GM18951 (cell line): ENCODE measurements around the gene FCGR3A.
"Not testable (repeated sequence)": the region's sequence is repeated elsewhere in the genome, so short reads cannot be mapped to it uniquely, and the experiment has no call there.

Experiments
- in situ Hi-C: fragments of 300-500 bp; cut with MboI; formaldehyde crosslinking; loops from one replicate; pipeline ENCODE4 v1.12.0; 2022; ENCODE audit warnings: low sequenced_read_pairs, mixed read lengths, inconsistent platforms; ENCODE audit not compliant: unreplicated experiment

FCGR3A gene

DNA sequence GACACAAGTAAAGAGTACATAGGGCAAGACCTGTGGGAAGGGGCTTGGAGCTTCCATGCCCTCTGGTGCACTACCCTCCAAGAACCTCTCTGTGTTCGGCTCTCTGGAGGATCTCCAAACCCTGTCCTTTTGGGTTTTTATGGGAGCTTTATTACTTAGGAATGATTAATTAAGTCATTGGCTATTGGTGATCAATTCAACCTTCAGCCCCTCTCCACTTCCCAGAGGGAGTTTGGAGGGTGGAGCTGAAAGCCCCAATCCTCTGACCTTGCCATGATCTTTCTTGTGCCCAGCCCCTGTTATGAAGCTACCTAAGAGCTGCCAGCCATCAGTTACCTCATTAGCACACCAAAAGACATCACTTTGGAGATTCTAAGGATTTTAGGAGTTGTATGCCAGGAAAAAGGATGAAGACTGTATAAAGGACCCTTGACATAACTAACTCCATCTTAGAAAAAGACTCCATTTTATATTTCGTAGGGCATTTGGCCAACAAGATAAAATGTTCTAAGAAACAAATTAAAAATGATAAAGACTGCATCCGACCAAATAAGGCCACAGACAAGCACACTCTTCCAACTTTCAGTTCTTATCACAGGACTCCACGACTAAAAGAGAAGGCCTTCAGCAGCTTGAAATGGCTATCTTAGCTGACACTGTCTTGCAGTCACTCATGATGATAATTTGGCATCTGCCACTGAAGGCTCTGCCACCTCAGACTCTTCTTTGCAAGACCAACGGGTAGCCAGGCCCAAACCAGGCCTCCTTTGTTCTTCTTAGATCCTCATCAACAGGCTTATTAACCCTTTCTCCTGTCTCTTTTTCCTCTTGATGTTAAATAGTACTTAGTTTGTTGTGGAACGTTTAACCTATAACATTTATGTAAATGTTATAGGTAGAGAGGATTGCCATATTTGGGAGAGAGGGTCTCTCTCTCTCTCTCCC lies 8.2 kb upstream of the FCGR3A start:
- in situ Hi-C loops: not testable (repeated sequence)

DNA sequence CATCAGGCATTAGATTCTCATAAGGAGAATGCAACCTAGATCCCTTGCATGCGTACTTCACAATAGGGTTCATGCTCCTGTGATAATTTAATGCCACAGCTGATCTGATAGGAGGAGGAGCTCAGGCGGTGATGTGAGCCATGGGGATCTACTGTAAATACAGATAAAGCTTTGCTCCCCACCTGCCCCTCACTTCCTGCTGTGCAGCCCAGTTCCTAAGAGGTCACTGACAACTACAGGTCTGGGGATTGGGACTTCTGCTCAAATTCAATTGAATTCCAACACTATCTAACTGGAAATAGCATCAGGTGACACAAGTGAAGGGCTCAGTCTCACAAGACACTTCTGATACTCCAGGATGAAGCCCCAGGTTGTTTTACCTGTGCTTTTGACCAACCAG lies 7.4 kb upstream of the FCGR3A start:
- in situ Hi-C loops: not testable (repeated sequence)

DNA sequence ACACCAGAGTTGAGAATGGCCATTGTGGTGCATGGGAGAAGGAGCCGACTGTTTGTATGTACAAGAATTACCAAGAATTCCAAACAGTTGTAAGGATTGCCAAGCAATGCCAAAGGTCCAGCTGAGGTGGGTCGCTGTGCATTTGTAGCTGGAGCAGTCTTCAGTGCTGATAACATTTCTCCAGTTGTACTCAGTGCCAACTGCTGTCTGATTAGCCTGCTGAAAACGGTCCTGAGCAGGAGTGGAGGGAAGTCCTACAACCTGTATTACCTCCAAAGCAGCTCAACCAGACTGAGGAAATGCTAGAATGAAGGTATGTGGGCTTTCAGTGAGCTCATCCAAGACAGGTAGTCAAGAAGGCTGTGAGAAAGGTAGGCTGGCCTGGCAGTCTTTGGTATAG lies 6.5 kb upstream of the FCGR3A start:
- in situ Hi-C loops: not testable (repeated sequence)

DNA sequence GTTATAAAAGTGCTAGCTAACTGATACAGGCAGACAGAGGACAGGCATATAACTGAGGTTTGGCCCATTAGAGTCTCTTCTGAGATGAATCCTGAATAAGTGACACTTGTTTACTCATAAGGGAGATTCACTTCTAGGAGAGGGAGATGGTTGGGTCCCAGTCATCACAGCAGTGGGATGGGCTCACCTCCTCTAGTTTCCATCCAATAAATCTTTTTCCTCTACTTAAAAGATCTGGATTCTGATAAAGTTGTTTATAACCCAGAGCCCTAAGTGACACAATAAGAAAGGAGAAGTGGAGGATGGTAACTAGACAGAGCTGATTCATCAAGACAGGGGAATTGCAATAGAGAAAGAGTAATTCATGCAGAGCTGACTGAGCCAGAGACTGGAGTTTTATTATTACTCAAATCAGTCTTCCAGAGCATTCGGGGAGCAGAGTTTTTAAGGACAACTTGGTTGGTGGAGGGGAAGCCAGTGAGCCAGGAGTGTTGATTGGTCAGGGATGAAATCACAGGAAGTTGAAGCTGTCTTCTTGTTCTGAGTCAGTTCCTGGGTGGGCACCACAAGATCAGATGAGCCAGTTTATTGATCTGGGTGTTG lies 5.3 kb upstream of the FCGR3A start:
- in situ Hi-C loops: loop anchor here (5.0 kb wide), 1 partner anchor 77 kb away; the partner anchor contains the start of gene FCGR3B

DNA sequence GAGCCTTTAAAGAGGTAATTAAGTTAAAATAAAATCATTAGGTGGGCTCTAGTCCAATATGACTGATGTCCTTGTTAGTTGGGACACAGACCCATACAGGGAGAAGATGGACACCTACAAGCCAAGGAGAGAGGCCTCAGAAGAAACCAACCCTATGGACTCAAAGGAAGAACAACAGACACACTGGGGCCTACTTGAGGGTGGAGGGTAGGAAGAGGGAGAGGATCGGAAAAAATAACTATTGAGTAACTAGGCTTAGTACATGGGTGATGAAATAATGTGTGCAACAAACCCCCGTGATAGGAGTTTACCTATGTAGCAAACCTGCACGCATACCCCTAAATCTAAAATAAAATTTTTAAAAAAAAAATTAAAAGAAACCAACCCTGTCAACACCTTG lies 4.7 kb upstream of the FCGR3A start:
- in situ Hi-C loops: loop anchor here (5.0 kb wide), 1 partner anchor 78 kb away; the partner anchor contains the start of gene FCGR3B

DNA sequence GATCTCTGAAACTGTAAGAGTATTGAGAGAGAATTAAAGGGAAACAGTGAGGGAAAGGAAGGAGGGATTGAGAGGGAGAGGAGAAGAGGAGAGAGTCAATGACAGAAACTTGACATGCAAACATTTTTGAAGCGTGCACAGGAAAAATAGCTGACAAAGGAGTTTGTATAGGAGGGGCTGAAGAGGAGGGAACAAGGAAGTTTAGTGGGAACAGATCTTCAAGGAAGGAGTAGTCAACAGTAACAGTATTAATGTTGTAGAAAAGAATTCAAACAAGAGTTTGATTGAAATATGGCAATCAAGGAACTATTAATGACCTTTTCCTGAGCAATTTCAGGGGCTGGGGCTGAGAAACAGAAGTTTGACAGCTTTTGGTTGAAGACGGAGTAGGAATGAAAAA lies 4.0 kb upstream of the FCGR3A start:
- in situ Hi-C loops: loop anchor here (5.0 kb wide), 1 partner anchor 79 kb away; the partner anchor contains the start of gene FCGR3B

DNA sequence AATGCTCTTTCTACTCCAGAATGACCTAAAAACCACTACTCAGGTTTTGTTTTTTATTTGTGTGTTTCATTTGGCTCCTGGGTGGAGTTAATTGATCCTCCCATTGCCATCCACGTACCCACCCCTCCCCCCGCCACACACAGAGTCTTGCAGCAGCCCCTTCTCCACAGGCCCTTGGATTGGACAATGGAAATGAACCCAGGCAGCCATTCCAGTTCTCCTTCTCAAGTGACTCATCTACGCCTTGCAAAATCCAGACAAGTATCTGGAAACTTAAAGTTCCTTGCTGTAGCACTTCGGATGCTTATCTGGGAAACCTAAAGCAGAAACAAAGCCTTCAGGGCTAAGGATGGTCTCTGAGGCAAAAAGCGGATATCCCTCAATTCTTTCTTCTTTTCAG lies 1.3 kb upstream of the FCGR3A start:
- in situ Hi-C loops: loop anchor here (5.0 kb wide), 1 partner anchor 81 kb away; the partner anchor contains the start of gene FCGR3B

DNA sequence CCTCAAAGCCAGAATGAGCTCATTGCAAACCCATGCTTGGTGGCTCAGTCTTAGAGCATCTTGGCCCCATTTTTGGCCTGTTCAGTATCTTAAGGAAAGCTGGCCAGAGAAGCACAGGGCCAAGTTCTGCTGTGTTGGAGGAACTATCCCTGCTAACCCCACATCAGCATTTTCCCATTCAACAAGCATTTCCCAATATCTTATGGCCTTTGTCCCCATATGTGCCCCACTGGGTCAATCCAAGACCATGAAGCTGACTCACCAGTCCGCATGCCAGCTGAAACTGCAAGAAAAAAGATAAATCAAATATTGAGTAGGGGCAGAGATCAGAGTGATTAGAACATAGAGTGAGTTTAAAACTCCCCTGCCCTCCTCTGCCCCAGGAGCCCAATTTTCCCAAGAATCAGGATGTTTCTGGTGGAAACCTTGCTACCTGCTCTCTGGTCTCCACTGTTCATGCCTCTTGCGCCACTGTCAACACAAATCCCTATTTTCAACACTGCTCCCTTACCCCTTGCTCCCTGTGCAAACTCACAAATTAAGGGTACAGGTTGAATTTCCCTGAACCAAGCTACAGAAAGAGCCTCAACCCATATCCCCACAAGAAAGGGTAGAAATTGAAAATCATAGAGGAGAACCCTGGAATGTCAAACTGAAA lies 740 bp downstream of the FCGR3A start:
- in situ Hi-C loops: not testable (repeated sequence)

DNA sequence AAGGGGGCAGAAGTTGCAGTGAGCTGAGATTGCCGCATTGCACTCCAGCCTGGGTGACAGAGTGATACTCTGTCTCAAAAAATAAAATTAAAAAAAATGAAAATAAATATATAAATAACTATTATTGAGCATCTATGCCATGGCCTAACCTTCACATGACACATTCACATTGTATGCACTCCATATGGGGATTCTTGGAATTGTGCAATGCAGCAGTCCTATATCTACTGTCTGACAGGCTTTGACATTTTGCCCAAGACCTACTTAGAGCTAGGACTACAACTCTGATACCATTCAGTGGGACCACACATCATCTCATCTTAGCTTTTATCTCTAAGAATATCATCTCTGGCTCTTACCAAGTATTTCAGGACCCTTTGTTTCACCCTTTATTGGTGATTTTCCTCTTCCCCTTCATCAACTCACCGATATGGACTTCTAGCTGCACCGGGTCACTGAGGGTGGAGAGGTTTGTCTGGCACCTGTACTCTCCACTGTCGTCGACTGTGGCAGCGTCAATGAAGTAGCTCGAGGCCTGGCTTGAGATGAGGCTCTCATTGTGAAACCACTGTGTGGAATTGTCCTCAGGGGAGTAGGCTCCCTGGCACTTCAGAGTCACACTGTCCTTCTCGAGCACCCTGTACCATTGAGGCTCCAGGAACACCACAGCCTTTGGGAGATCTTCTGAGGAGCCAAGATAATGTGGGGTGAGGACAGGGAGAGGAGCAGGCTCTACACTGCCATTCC lies 1.4 kb downstream of the FCGR3A start:
- in situ Hi-C loops: not testable (repeated sequence)

DNA sequence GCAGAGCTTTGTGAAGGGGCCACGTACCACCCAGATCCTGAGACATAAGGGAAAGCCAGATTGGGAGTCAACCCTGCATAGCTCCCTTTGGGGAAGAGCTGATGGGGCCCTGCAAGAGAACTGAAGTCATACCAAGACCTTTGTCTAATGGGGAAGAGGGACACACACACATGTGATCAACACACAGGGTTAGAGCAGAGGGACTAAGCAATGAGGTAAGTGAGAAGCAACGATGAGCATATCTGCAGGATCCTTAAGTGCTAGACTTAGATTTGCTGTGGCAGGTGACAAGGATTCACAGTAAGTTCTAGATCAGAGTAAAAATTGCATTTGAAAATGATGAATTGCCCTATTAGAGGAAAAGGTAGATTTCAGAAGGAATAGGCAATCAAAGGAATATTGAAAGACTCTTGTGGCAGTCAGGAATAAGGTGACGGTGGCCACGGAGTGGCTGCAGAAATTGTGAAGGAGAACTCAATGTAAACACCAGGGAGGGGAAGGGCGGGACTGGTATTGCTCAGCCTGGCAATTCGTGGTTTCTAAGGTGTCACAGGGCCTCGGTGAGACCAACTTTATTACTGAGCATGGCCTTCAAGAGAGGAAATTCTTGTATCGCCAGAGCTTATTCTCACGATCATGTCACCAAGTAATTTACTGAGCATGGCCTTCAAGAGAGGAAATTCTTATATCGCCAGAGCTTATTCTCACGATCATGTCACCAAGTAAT lies 4.5 kb downstream of the FCGR3A start:
- in situ Hi-C loops: not testable (repeated sequence)

DNA sequence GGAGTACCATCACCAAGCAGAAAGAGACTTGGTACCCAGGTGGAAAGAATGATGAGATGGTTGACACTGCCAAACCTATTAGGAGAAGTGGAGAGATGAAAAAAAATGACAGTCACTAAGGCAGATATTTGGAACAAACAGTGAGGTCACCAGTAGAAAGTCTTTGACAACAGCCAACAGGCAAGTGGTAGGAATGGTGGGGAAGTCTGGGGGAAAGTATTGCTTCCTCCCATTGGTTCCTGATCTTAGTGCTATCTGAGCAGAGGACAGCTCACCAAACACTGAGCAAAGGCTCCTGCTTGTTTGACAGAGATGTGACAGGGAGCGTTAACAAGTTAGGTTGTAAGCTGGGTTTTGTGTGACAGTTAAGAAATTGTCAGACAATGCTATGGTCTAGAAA lies 6.5 kb downstream of the FCGR3A start:
- in situ Hi-C loops: not testable (repeated sequence)

DNA sequence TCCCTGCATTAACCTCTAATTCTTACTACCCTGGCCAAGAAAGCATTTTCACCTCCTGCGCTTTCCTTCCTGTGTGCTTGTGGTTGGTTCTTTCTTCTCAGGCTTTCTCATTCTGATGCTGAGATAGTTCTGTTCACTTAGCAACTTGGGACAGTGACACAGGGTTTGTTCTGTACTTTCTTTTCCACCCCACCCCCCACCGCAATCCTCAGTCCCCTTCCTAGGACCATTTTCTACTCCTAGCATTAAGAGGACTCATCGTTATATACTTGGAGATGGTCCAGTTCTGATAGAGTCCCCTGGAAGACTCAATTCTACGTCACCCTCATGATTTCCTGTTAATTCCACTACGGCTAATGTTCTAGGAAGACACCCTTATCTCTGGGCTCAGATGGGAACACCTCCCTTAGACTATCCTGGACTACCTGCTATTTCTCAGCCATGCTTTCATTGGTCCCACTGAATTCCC lies 7.5 kb downstream of the FCGR3A start:
- in situ Hi-C loops: not testable (repeated sequence)

DNA sequence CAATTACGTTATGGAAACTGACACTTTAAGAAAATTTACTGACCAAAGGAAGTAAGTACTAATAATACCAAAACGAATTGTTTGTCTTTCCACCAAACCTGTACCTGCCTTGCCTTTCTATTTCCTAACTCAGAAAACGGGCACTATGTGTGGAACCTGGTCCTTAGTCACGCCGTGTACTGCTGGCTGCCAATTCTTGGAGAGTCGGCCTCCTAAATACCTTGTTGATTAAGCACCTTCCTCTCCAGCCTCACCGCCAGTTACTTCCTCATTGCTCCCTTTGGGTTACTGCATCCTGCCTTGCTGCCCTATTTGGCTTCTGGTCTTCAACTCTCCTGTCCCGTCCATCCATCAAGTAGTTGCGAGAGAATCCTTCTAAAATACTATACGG lies 9.1 kb downstream of the FCGR3A start:
- in situ Hi-C loops: not testable (repeated sequence)
